GM19043 (cell line): ENCODE results near the gene MOSMO.

Source experiments
- ATAC-seq: cut with Tn5 transposase; IDR thresholded peaks from one replicate; pipeline ENCODE4 v1.9.1; 2021; ENCODE audit warnings: low read depth; ENCODE audit not compliant: unreplicated experiment

Gene MOSMO

GRCh38 chr16:22130528-22130927 lies 122.6 kb downstream of the MOSMO start:
- ATAC-seq, result no peak

- ATAC-seq, result no peak
Measured at GRCh38 chr16:22132801-22133200, 124.9 kb downstream of the MOSMO start.
